DOHH2 (cell line): ENCODE results near the gene IL10.

Experiments used
- CTCF ChIP-seq: fragments of 200-600 bp; sonication (generic); IDR thresholded peaks from one replicate; pipeline ENCODE4 v1.5.1; 2014; ENCODE audit warnings: antibody characterized with exemption, mild to moderate bottlenecking, low read depth, low read length; ENCODE audit not compliant: poor library complexity, severe bottlenecking
- EZH2phosphoT487 ChIP-seq: fragments of 200-600 bp; sonication (generic); IDR thresholded peaks from 2 replicates; pipeline ENCODE4 v1.6.1; 2017; ENCODE audit warnings: borderline replicate concordance, mild to moderate bottlenecking, antibody characterized with exemption, low read length, moderate library complexity, mixed read lengths

- TF ChIP-seq EZH2phosphoT487 (no peak), CTCF (no peak)
Observed at GRCh38 chr1:206745301-206745700, 27.0 kb downstream of the IL10 start.
